ACC112 (cell line): ENCODE results near the gene OTOGL.

Experiments
- H2AFZ ChIP-seq: fragments of 200-600 bp; sonication (generic); one replicate; pipeline ENCODE4 v1.6.0; 2017; ENCODE audit warnings: antibody characterized with exemption, low read length; ENCODE audit not compliant: unreplicated experiment
- H3K27ac ChIP-seq: fragments of 200-600 bp; sonication (generic); 2 replicates; pipeline ENCODE4 v1.5.1; 2014; ENCODE audit warnings: low read depth, mild to moderate bottlenecking, antibody characterized with exemption, low read length, moderate library complexity
- H3K27me3 ChIP-seq: fragments of 200-600 bp; sonication (generic); 2 replicates; pipeline ENCODE4 v1.6.1; 2014; ENCODE audit warnings: mild to moderate bottlenecking, antibody characterized with exemption, low read length, moderate library complexity, mixed read lengths; ENCODE audit not compliant: insufficient read depth
- H3K36me3 ChIP-seq: fragments of 200-600 bp; sonication (generic); 2 replicates; pipeline ENCODE4 v1.6.1; 2016; ENCODE audit warnings: mild to moderate bottlenecking, antibody characterized with exemption, low read length, moderate library complexity, mixed read lengths; ENCODE audit not compliant: insufficient read depth
- H3K4me1 ChIP-seq: fragments of 200-600 bp; sonication (generic); one replicate; pipeline ENCODE4 v1.6.1; 2016; ENCODE audit warnings: low read length, mixed read lengths; ENCODE audit not compliant: insufficient read depth, unreplicated experiment, control insufficient read depth
- H3K4me3 ChIP-seq: fragments of 200-600 bp; sonication (generic); 2 replicates; pipeline ENCODE4 v1.5.1; 2014; ENCODE audit warnings: mild to moderate bottlenecking, low read depth, low read length
- H3K79me2 ChIP-seq: fragments of 200-600 bp; sonication (generic); one replicate; pipeline ENCODE4 v1.6.0; 2016; ENCODE audit warnings: low read length; ENCODE audit not compliant: control insufficient read depth, unreplicated experiment, insufficient read depth

Gene OTOGL

GRCh38 chr12:80184926-80185325 is 85.6 kb downstream of the OTOGL start:
- Histone ChIP-seq H3K4me1 (peaks cover 35% of the 10 kb centered on the region), H2AFZ (no peak overlapping the region), H3K4me3 (no peak overlapping the region), H3K79me2 (no peaks in the 10 kb centered on the region), H3K27ac (no peak overlapping the region), H3K36me3 (no peaks in the 10 kb centered on the region), H3K27me3 (no peaks in the 10 kb centered on the region)

DNA sequence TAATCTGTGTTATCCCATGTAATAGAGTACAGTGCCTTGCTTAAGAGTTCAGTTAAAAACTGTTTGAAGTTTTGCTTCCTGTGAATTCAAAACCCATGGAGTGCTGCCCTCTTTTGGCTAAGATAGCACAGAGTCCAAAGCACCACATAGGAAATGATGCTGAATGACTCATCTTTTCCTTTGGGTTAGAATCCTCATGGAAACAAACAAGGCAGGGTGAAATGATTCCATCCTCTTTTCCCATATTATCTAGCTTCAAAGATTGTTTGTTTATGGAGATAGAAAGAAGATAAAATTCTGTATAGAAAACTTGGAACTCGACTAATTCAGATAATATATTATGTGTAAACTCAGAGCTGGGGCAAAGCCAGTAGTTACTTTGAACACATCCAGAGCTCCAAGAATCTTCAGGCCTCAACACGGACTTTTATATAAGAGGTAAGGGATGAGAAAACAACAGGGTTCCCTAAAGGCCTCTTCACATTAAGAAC is 87.4 kb downstream of the OTOGL start:
- Histone ChIP-seq H2AFZ (peak overlapping the region; percentile 96), H3K36me3 (no peaks in the 10 kb centered on the region), H3K27ac (peak overlapping the region; percentile 95), H3K4me1 (peaks cover 40% of the 10 kb centered on the region), H3K27me3 (no peaks in the 10 kb centered on the region), H3K4me3 (peak overlapping the region; percentile 16; the same call in 1 of the 2 replicates), H3K79me2 (no peaks in the 10 kb centered on the region)

DNA sequence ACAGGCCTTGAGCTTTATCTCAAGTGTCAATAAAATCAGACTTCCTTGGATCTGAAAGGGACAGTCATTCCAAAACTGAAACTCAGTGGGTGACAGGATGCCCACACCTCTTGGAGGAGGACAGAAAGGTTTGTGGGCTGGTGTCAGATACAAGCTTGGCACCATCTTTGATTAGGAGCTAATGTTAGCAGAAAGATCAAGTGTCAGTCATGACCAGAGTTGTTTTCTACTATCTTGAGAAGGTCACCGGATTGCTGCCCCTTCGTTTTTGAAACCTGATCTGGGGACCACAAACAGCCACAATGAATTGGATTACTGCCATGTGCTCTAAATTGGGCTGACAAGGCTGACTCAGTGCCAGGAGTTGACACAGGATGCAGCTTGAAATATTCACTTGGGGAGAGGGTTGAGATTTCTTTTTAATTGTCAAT is 88.3 kb downstream of the OTOGL start:
- peaks cover 44% of the 10 kb centered on the region for H3K4me1 ChIP-seq
- no peak overlapping the region for H2AFZ ChIP-seq
- peak overlapping the region; percentile 30; the same call in 1 of the 2 replicates for H3K4me3 ChIP-seq
- H3K27ac ChIP-seq = peak overlapping the region; percentile 95
- H3K79me2 ChIP-seq = no peaks in the 10 kb centered on the region
- no peaks in the 10 kb centered on the region for H3K27me3 ChIP-seq
- no peaks in the 10 kb centered on the region for H3K36me3 ChIP-seq

- H3K27ac ChIP-seq = peak overlapping the region; percentile 65
- no peaks in the 10 kb centered on the region for H3K27me3 ChIP-seq
- no peaks in the 10 kb centered on the region for H3K36me3 ChIP-seq
- H3K4me3 ChIP-seq = no peak overlapping the region
- no peaks in the 10 kb centered on the region for H3K79me2 ChIP-seq
- no peak overlapping the region for H2AFZ ChIP-seq
- H3K4me1 ChIP-seq = peaks cover 46% of the 10 kb centered on the region
These were observed 89.2 kb downstream of the OTOGL start for GRCh38 chr12:80188576-80188975.

GRCh38 chr12:80189241-80189640 is 89.9 kb downstream of the OTOGL start:
- H3K27me3 ChIP-seq = no peaks in the 10 kb centered on the region
- no peaks in the 10 kb centered on the region for H3K36me3 ChIP-seq
- H3K4me1 ChIP-seq = peaks cover 52% of the 10 kb centered on the region
- H3K4me3 ChIP-seq = peak overlapping the region; percentile 41; the same call in 1 of the 2 replicates
- H2AFZ ChIP-seq = no peak overlapping the region
- H3K79me2 ChIP-seq = no peaks in the 10 kb centered on the region
- peak overlapping the region; percentile 65 for H3K27ac ChIP-seq

GRCh38 chr12:80190001-80190400 is 90.7 kb downstream of the OTOGL start:
- Histone ChIP-seq H3K27ac (peak overlapping the region; percentile 65), H3K27me3 (no peaks in the 10 kb centered on the region), H3K36me3 (no peaks in the 10 kb centered on the region), H2AFZ (no peak overlapping the region), H3K4me3 (peak overlapping the region; percentile 41), H3K4me1 (peaks cover 55% of the 10 kb centered on the region), H3K79me2 (no peaks in the 10 kb centered on the region)

DNA sequence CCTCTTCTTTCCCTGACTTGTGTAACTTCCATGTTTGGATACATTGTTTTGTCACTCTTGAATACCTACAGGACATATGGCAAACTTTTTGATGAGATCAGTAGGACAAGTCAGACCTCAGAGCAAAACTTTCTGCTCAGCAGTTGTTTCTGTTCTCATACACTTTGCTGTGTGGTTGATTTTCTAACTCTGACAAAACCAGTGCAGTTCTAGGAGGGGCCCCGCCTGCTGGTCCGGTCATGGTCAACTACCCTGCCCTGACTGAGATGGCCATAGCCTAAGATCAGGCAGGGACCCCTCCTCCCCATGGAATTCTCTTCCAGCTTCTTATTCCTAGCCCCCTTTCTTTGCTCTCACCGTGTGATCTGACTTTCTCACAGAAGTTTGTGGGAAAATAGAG is 92.8 kb downstream of the OTOGL start:
- Histone ChIP-seq H3K27me3 (no peaks in the 10 kb centered on the region), H3K36me3 (no peaks in the 10 kb centered on the region), H3K4me1 (peaks cover 46% of the 10 kb centered on the region), H3K4me3 (no peak overlapping the region), H2AFZ (peak overlapping the region; percentile 77), H3K79me2 (no peaks in the 10 kb centered on the region), H3K27ac (no peak overlapping the region)

DNA sequence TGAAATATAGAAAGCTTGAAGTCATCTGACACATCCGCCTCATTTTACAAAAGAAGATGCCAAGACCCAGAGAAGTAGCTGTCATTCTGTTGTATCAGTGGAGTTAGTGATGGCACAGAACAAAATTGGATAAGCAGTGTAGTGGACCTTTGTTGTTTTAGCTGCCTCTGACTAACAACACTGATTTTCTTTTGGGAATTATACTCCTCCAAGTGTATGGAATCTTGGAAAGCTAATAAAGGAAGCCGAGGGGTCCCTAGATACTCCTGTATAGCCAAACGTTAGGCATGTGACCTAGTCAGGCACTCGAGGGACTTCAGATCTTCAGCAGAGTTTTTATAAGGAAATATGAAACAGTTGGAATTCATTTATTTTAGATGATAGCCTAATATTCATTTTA is 94.5 kb downstream of the OTOGL start:
- H3K27ac ChIP-seq = no peak overlapping the region
- peaks cover 31% of the 10 kb centered on the region for H3K4me1 ChIP-seq
- H3K4me3 ChIP-seq = no peak overlapping the region
- H3K79me2 ChIP-seq = no peaks in the 10 kb centered on the region
- H3K36me3 ChIP-seq = no peaks in the 10 kb centered on the region
- no peaks in the 10 kb centered on the region for H3K27me3 ChIP-seq
- peak overlapping the region; percentile 70 for H2AFZ ChIP-seq

GRCh38 chr12:80195074-80195726 is 95.9 kb downstream of the OTOGL start:
- Histone ChIP-seq H2AFZ (no peak overlapping the region), H3K27me3 (no peaks in the 10 kb centered on the region), H3K4me3 (no peak overlapping the region), H3K27ac (no peak overlapping the region), H3K79me2 (no peaks in the 10 kb centered on the region), H3K4me1 (peaks cover 17% of the 10 kb centered on the region), H3K36me3 (no peaks in the 10 kb centered on the region)

- Histone ChIP-seq H3K27me3 (no peaks in the 10 kb centered on the region), H3K27ac (no peak overlapping the region), H2AFZ (no peak overlapping the region), H3K36me3 (no peaks in the 10 kb centered on the region), H3K79me2 (no peaks in the 10 kb centered on the region), H3K4me3 (no peak overlapping the region), H3K4me1 (peaks cover 15% of the 10 kb centered on the region)
These were observed 96.4 kb downstream of the OTOGL start for GRCh38 chr12:80195737-80196136.

GRCh38 chr12:80196419-80196818 is 97.1 kb downstream of the OTOGL start:
- Histone ChIP-seq H3K4me1 (peaks cover 15% of the 10 kb centered on the region), H3K4me3 (no peak overlapping the region), H3K36me3 (no peaks in the 10 kb centered on the region), H3K79me2 (no peaks in the 10 kb centered on the region), H3K27me3 (no peaks in the 10 kb centered on the region), H2AFZ (no peak overlapping the region), H3K27ac (no peak overlapping the region)
